IPS-NIHi11 (cell line): Measurements from ENCODE around the gene CFHR5.
"Not testable (repeated sequence)": the region's sequence is repeated elsewhere in the genome, so short reads cannot be mapped to it uniquely, and the experiment has no call there.

Experiments used
- DNase-seq: peaks from one replicate; pipeline ENCODE4 v3.0.0; 2012; ENCODE audit warnings: mixed read lengths, low spot score

Gene CFHR5

GRCh38 chr1:197021716-197022115, 44.4 kb downstream of the CFHR5 start:
- DNase-seq = no peak

GRCh38 chr1:197024460-197024859, 47.1 kb downstream of the CFHR5 start:
- DNase-seq = no peak

GRCh38 chr1:197027359-197027758, 50.0 kb downstream of the CFHR5 start:
- DNase-seq = no peak

GRCh38 chr1:197029749-197030148, 52.4 kb downstream of the CFHR5 start:
- DNase-seq = no peak

- not testable (repeated sequence) for DNase-seq
Measured at GRCh38 chr1:197034631-197035339, 57.4 kb downstream of the CFHR5 start.

GRCh38 chr1:197036861-197037260, 59.5 kb downstream of the CFHR5 start:
- no peak for DNase-seq

- no peak for DNase-seq
Measured at GRCh38 chr1:197041486-197042353, 64.4 kb downstream of the CFHR5 start.

GRCh38 chr1:197042676-197043341, 65.5 kb downstream of the CFHR5 start:
- DNase-seq = no peak

GRCh38 chr1:197049100-197049499, 71.7 kb downstream of the CFHR5 start:
- DNase-seq = no peak
